SK-MEL-5 (cell line): ENCODE results near the gene ZNF879. TPM values are rescaled to one million over a fixed set of nuclear protein-coding genes. Genes with fewer than 3 reads are reported as not detected.

ENCODE experiments used
- total RNA-seq: library from RNA; depleted of rRNA; stranded (reverse); fragments of >200 nt; shearing (Covaris generic); gene quantifications from 2 replicates; pipeline ENCODE4 v1.2.3, GENCODE V29; 2014; rRNA removed

ZNF879 gene
- total RNA-seq, 1 experiment from 2014 or later: 1.1 TPM

Other genes starting within 250 kb of the ZNF879 start
- 5.9 and 6.7 TPM in 2 replicates for gene ZNF354B, start 163.9 kb upstream of the ZNF879 start, total RNA-seq
- gene ZFP2, start 127.9 kb upstream of the ZNF879 start, total RNA-seq: 0.18 TPM in 1 of 2 replicates, not detected in the other
- not detected in 2 replicates for gene ZNF454, start 82.6 kb upstream of the ZNF879 start, total RNA-seq
- not detected in 2 replicates for gene GRM6, start 28.5 kb upstream of the ZNF879 start, total RNA-seq
- gene ZNF354C, start 36.6 kb downstream of the ZNF879 start, total RNA-seq: 1.9 and 2.1 TPM in 2 replicates